ENCODE results near the gene RELCH.

Gene RELCH

DNA sequence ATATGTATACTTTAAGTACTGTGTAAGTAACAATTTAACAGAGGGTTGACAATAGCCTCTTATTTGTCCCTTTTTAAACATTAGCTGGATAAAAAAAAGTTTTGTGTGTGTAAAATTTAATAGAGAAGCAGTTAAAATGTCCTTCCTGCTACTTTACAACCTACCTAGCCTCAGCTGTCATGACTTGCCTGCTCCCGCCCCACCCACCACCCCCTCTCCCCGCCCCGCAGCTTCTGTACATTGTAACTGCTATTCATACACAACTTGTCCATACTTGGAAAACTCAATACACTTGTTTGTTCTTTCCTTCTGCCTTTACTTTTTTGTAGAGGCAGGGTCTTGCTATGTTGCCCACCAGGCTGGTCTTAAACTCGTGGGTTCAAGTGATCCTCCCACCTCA lies 19.5 kb downstream of the RELCH start:
- H3K36me3 ChIP-seq (replicated peaks), result no peaks in the 10 kb centered on the region
- TF ChIP-seq, protein P1, sequence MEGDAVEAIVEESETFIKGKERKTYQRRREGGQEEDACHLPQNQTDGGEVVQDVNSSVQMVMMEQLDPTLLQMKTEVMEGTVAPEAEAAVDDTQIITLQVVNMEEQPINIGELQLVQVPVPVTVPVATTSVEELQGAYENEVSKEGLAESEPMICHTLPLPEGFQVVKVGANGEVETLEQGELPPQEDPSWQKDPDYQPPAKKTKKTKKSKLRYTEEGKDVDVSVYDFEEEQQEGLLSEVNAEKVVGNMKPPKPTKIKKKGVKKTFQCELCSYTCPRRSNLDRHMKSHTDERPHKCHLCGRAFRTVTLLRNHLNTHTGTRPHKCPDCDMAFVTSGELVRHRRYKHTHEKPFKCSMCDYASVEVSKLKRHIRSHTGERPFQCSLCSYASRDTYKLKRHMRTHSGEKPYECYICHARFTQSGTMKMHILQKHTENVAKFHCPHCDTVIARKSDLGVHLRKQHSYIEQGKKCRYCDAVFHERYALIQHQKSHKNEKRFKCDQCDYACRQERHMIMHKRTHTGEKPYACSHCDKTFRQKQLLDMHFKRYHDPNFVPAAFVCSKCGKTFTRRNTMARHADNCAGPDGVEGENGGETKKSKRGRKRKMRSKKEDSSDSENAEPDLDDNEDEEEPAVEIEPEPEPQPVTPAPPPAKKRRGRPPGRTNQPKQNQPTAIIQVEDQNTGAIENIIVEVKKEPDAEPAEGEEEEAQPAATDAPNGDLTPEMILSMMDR (IDR thresholded peaks at IDR 0.05; ENCODE audit: low read depth, low read length, missing control alignments), result no peak
- in situ Hi-C loops (cut with HindIII; ENCODE audit: low pct_ligation_motif_present, low sequenced_read_pairs), result no loop called here
- no peak overlapping the region for H3K4me3 ChIP-seq (ENCODE audit: low read depth, low read length)
- no peak for DNase-seq
- H3K27me3 ChIP-seq (replicated peaks), result no peaks in the 10 kb centered on the region
- H3K27ac ChIP-seq, result no peak overlapping the region

DNA sequence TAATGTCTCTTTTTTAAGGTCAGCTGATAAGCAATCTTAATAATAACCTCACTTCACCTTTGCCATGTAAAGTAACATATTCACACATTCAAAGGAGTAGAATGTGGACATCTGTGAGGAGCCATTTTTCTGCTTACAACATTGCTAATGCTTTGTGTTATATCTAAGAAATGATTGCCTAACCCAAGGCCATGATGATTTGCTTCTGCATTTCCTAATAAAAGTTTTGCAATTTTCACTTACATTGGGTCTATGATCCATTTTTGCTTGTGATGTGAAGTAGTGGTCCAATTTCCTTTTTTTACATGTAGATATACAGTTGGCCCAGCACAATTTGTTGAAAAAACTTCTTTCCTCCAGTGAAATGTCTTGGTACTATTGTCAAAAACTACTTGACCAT lies 22.0 kb downstream of the RELCH start:
- no peak for DNase-seq
- TF ChIP-seq, protein P1 (IDR thresholded peaks at IDR 0.05; ENCODE audit: low read depth, low read length, missing control alignments), result no peak
- no peak overlapping the region for H3K27ac ChIP-seq
- no peak overlapping the region for H3K4me3 ChIP-seq (ENCODE audit: low read depth, low read length)
- no peaks in the 10 kb centered on the region for H3K27me3 ChIP-seq (replicated peaks)
- peaks cover 4% of the 10 kb centered on the region for H3K36me3 ChIP-seq (replicated peaks)
- in situ Hi-C loops (cut with HindIII; ENCODE audit: low pct_ligation_motif_present, low sequenced_read_pairs), result no loop called here

DNA sequence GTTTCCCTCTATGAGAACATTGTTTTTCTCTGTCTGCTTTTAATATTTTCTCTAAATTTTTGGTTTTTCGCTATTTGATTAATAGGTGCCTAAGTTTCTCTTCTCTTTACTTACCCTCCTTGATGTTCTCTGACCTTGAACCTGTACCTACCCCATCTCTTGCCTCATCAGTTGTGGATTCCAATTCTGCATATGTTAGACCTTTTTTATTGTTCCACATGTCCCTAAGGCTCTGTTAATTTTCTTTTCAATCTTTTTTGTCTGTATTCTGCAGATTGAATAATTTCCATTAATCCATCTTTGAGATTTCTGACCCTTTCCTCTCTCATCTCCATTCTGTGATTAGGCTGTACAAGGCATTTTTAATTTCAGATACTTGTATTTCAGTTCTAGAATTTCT lies 23.1 kb downstream of the RELCH start:
- in situ Hi-C loops (cut with HindIII; ENCODE audit: low pct_ligation_motif_present, low sequenced_read_pairs), result no loop called here
- TF ChIP-seq, protein P1 (IDR thresholded peaks at IDR 0.05; ENCODE audit: low read depth, low read length, missing control alignments), result no peak
- H3K36me3 ChIP-seq (replicated peaks), result peaks cover 4% of the 10 kb centered on the region
- DNase-seq, result no peak
- H3K27ac ChIP-seq, result no peak overlapping the region
- no peaks in the 10 kb centered on the region for H3K27me3 ChIP-seq (replicated peaks)
- no peak overlapping the region for H3K4me3 ChIP-seq (ENCODE audit: low read depth, low read length)

DNA sequence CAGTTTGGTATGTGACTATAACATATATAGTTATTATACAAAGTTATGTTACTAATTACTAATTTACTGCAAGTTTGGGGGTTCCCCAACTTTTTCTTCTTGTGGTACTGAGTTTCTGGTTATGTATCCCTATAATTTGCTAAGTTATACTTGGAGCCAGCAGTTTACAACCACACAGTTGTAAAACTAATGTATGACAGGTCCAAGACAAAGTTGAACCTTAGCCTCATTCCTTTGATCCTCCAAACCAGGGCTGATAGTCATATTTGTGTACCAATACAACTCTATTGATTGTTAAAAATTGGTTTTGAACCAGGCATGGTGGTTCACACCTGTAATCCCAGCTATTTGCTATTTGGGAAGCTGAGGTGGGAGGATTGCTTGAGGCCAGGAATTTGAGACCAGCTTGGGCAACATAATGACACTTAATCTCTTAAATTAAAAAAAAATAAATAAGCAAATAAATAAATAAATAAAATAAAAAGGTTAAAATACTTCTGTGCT lies 24.3 kb downstream of the RELCH start:
- no peaks in the 10 kb centered on the region for H3K27me3 ChIP-seq (replicated peaks)
- in situ Hi-C loops (cut with HindIII; ENCODE audit: low pct_ligation_motif_present, low sequenced_read_pairs), result no loop called here
- H3K36me3 ChIP-seq (replicated peaks), result peaks cover 4% of the 10 kb centered on the region
- no peak for DNase-seq
- TF ChIP-seq, protein P1 (IDR thresholded peaks at IDR 0.05; ENCODE audit: low read depth, low read length, missing control alignments), result no peak
- H3K4me3 ChIP-seq (ENCODE audit: low read depth, low read length), result no peak overlapping the region
- H3K27ac ChIP-seq, result no peak overlapping the region

DNA sequence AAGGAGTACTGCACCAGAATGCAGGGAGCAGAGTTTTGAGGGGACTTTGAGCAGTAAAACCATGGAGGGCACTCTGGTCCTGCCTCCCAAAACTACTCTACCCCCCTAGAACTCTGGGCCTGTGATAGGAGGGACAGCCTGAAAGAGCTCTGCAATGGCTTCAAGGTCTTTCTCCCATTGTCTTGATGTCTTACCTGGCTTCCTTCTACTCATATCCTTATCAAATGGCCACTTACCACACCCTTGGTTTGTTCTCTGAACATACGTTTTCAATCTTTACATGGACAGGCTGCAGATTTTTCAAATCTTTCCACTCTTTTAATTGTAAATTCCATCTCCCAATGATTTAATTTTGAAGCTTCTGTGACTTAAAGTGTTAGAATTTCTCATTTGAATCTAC lies 27.7 kb downstream of the RELCH start:
- TF ChIP-seq, protein P1 (IDR thresholded peaks at IDR 0.05; ENCODE audit: low read depth, low read length, missing control alignments), result no peak
- H3K36me3 ChIP-seq (replicated peaks), result peaks cover 4% of the 10 kb centered on the region
- H3K27me3 ChIP-seq (replicated peaks), result no peaks in the 10 kb centered on the region
- H3K4me3 ChIP-seq (ENCODE audit: low read depth, low read length), result no peak overlapping the region
- DNase-seq, result no peak
- no peak overlapping the region for H3K27ac ChIP-seq
- in situ Hi-C loops (cut with HindIII; ENCODE audit: low pct_ligation_motif_present, low sequenced_read_pairs), result no loop called here

- TF ChIP-seq, protein P1 (IDR thresholded peaks at IDR 0.05; ENCODE audit: low read depth, low read length, missing control alignments), result no peak
- in situ Hi-C loops (cut with HindIII; ENCODE audit: low pct_ligation_motif_present, low sequenced_read_pairs), result no loop called here
- Histone ChIP-seq H3K4me3 (ENCODE audit: low read depth, low read length) (no peak overlapping the region), H3K36me3 (replicated peaks) (peaks cover 15% of the 10 kb centered on the region), H3K27me3 (replicated peaks) (no peaks in the 10 kb centered on the region), H3K27ac (no peak overlapping the region)
- no peak for DNase-seq
Observed at GRCh38 chr18:62224229-62224628, 37.2 kb downstream of the RELCH start.

Data from brain microvascular endothelial cell (primary cell).